K562 (cell line): ENCODE results near the gene NCOR2. TPM values are rescaled to one million over a fixed set of nuclear protein-coding genes. Genes with fewer than 3 reads are reported as not detected.

Experiments
- ATAC-seq: fragments of 200-7000 bp; cut with Tn5 transposase; 3 replicates; pipeline ENCODE4 v1.9.1; 2020; ENCODE audit warnings: moderate library complexity
- BruUV-seq: library from RNA; stranded (reverse); fragments of 400-500 nt; replicated peaks from 2 replicates; lab custom pipeline; 2021; lab: Mats Ljungman, UMichigan
- CTCF ChIA-PET: fragments of 300-600 bp; formaldehyde crosslinking; extraction: SDS; loops from one replicate; lab custom pipeline; 2021; ENCODE audit warnings: low intra/inter-chr PET ratio; lab: Yijun Ruan, JAX
- POLR2A ChIA-PET: fragments of 300-600, 350-650 bp; sonication (Branson Sonifier 250); formaldehyde crosslinking; extraction: SDS; loops from one replicate; lab custom pipeline; 2021; ENCODE audit warnings: antibody characterized with exemption, inconsistent platforms; lab: Yijun Ruan, JAX
- DNase-seq, 4 experiments: peaks; one replicate each; pipeline versions ENCODE4 v3.0.0 to v3.0.0-alpha.2; 2011 to 2018; ENCODE audit warnings: low spot score in 3 of 4, mixed read lengths in 3 of 4; ENCODE audit errors: extremely low read depth in 1 of 4
- FAIRE-seq: peaks from 2 replicates; lab custom pipeline; 2011; peaks lifted over from hg19 to GRCh38; lab: Jason Lieb, UNC
- H2AFZ ChIP-seq: 2 replicates; pipeline ENCODE4 v1.6.0; 2011; ENCODE audit warnings: low read depth, low read length, control low read depth, inconsistent platforms
- H3K27ac ChIP-seq: fragments of 200-600 bp; 3 replicates; pipeline ENCODE4 v1.8.0; 2011; ENCODE audit warnings: low read depth, mild to moderate bottlenecking, control low read depth, inconsistent platforms, low read length, moderate library complexity, mixed read lengths; ENCODE audit errors: extremely low read depth
- H3K27me3 ChIP-seq, 2 experiments: fragments of 300-600 bp in 1 of 2; 2 replicates in 1 of 2; 3 replicates in 1 of 2; pipeline versions ENCODE4 v1.6.0 to v1.8.0; 2011; ENCODE audit warnings: inconsistent platforms in 2 of 2, low read length in 2 of 2, mild to moderate bottlenecking in 1 of 2, mixed read lengths in 1 of 2, moderate library complexity in 1 of 2; ENCODE audit not compliant: control insufficient read depth in 2 of 2, insufficient read depth in 2 of 2
- H3K36me3 ChIP-seq: fragments of 300-600 bp; 3 replicates; pipeline ENCODE4 v1.8.0; 2011; ENCODE audit warnings: mild to moderate bottlenecking, low read length, inconsistent platforms; ENCODE audit not compliant: control insufficient read depth, insufficient read depth
- H3K4me1 ChIP-seq, 2 experiments: fragments of 200-600 bp in 1 of 2; replicated peaks in 1 of 2; 2 replicates in 1 of 2; 3 replicates in 1 of 2; pipeline versions ENCODE4 v1.5.1 to v1.8.0; 2011; ENCODE audit warnings: inconsistent platforms in 2 of 2, low read length in 2 of 2, mild to moderate bottlenecking in 1 of 2, mixed read lengths in 1 of 2, moderate library complexity in 1 of 2; ENCODE audit not compliant: control insufficient read depth in 2 of 2, insufficient read depth in 2 of 2
- H3K4me2 ChIP-seq: 2 replicates; pipeline ENCODE4 v1.6.1; 2011; ENCODE audit warnings: low read length, control low read depth, inconsistent platforms, mixed read lengths; ENCODE audit not compliant: insufficient read depth
- H3K4me3 ChIP-seq: fragments of 200-600 bp; sonication (generic), shearing (Covaris generic); 2 replicates; pipeline ENCODE4 v1.5.1; 2016; ENCODE audit warnings: control low read depth, inconsistent platforms
- H3K79me2 ChIP-seq: fragments of 200-600 bp; 3 replicates; pipeline ENCODE4 v1.8.0; 2011; ENCODE audit warnings: low read length, inconsistent platforms; ENCODE audit not compliant: control insufficient read depth, insufficient read depth
- H3K9ac ChIP-seq, 2 experiments: 2 replicates each; pipeline versions ENCODE4 v1.6.0 to v1.6.1; 2011; ENCODE audit warnings: low read depth in 2 of 2, low read length in 2 of 2, control low read depth in 1 of 2, inconsistent platforms in 1 of 2, mild to moderate bottlenecking in 1 of 2, mixed read lengths in 1 of 2; ENCODE audit not compliant: insufficient read depth in 1 of 2
- H3K9me1 ChIP-seq: one replicate; pipeline ENCODE4 v1.6.0; 2011; ENCODE audit warnings: inconsistent platforms, mild to moderate bottlenecking, low read length, moderate library complexity; ENCODE audit not compliant: control insufficient read depth, insufficient read depth
- H3K9me3 ChIP-seq: replicated peaks from 2 replicates; pipeline ENCODE4 v1.5.1; 2011; ENCODE audit warnings: low read depth, low read length, inconsistent platforms; ENCODE audit not compliant: control insufficient read depth, insufficient read depth
- H4K20me1 ChIP-seq: replicated peaks from 2 replicates; pipeline ENCODE4 v1.6.1; 2011; ENCODE audit warnings: low read length, inconsistent platforms, mixed read lengths; ENCODE audit not compliant: control insufficient read depth, insufficient read depth
- C11orf30 ChIP-seq: fragments of 450-650 bp; IDR thresholded peaks from 2 replicates; pipeline ENCODE4 v1.6.1; 2016; ENCODE audit warnings: low read depth, mild to moderate bottlenecking
- CREB3 ChIP-seq: fragments of 450-650 bp; conservative IDR thresholded peaks from 2 replicates; pipeline ENCODE4 v1.6.1; 2016; ENCODE audit warnings: missing genetic modification characterization, low read depth, mild to moderate bottlenecking, missing compliant biosample characterization, moderate library complexity
- CTCF ChIP-seq, 3 experiments: IDR thresholded peaks in 2 of 3; conservative IDR thresholded peaks in 1 of 3; 2 replicates each; pipeline ENCODE4 v1.5.1; 2011 to 2012; ENCODE audit warnings: low read length in 3 of 3, mild to moderate bottlenecking in 3 of 3, control low read depth in 2 of 3, improper control_type of control experiment in 1 of 3, inconsistent platforms in 1 of 3, low read depth in 1 of 3, mixed read lengths in 1 of 3, moderate library complexity in 1 of 3; ENCODE audit not compliant: insufficient read depth in 2 of 3
- THRAP3 ChIP-seq: fragments of 450-650 bp; IDR thresholded peaks from 2 replicates; pipeline ENCODE4 v1.6.1; 2016; ENCODE audit warnings: mild to moderate bottlenecking, inconsistent platforms, borderline replicate concordance
- ZNF316 ChIP-seq: fragments of 450-650 bp; IDR thresholded peaks from 2 replicates; pipeline ENCODE4 v1.6.1; 2016
- WGBS: fragments of 100-300 bp; shearing (Covaris generic); methylation state at CpG from one replicate; pipeline ENCODE4 v1.1.6; 2016; ENCODE audit warnings: low coverage, mixed read lengths; ENCODE audit not compliant: insufficient coverage; ENCODE audit errors: missing lambda C conversion rate; 5-methylcytosine and 5-hydroxymethylcytosine counted together
- in situ Hi-C: fragments of 300-500 bp; cut with MboI; formaldehyde crosslinking; loops from 4 replicates; pipeline ENCODE4 v1.15.0; 2018; ENCODE audit warnings: inconsistent platforms, mixed read lengths
- intact Hi-C: fragments of 100-400 bp; cut with micrococcal nuclease; formaldehyde crosslinking; loops from 2 replicates; pipeline ENCODE4 v1.14.2; 2022
- polyA plus RNA-seq, 8 experiments: library from polyadenylated mRNA; depleted of rRNA in 4 of 8; stranded (reverse) in 5 of 8; unstranded in 3 of 8; fragments of >200 nt; fragmentation: Nextera tagmentation in 2 of 8; fragmentation: Illumina TruSeq in 1 of 8; extraction: Ambion mirVana in 2 of 8; extraction: Trizol in 1 of 8; gene quantifications; 2 replicates each; pipeline versions ENCODE4 v1.2.1 to v1.2.3, GENCODE V29; 2011 to 2014; ENCODE audit warnings: inconsistent platforms in 1 of 8, missing spikeins in 1 of 8
- total RNA-seq, 7 experiments: library from RNA; depleted of rRNA in 6 of 7; stranded (reverse); fragments of >200 nt in 6 of 7; fragmentation: Illumina TruSeq in 2 of 7; extraction: Trizol in 2 of 7; gene quantifications; 2 replicates each; pipeline versions ENCODE4 v1.2.1 to v1.2.3, GENCODE V29; 2011 to 2021; ENCODE audit warnings: low replicate concordance in 1 of 7

NCOR2 gene
- total and polyA plus RNA-seq, 9 of the 15 experiments (the other 6 are each of a cell fraction or from before 2014, with no cell fraction given) = 0.18 to 126 (median 8.4) TPM

- no peak for TF ChIP-seq CREB3 (tag)
Measured at GRCh38 chr12:124529565-124530276, 37.7 kb downstream of the NCOR2 start (continued).

GRCh38 chr12:124527861-124528561 is 39.4 kb downstream of the NCOR2 start:
- H3K4me3 ChIP-seq = no peak overlapping the region
- in situ Hi-C loops = no loop called here
- peak; percentile 72 for ATAC-seq

More at GRCh38 chr12:124527861-124528561, 39.4 kb downstream of the NCOR2 start:
- 88% methylated on average over 18 of the region's 20 CpGs for WGBS
- Histone ChIP-seq H3K4me1 (peaks cover 0 to 40% of the 10 kb centered on the region in 2 experiments; a peak in 2 of 5 replicates), H3K9ac (peak overlapping the region in 1 of 2 experiments; percentile 77; a peak in 2 of 4 replicates), H3K36me3 (0 out of 3 replicates have a peak, but pooled peaks cover 7% of the 10 kb centered on the region)
- intact Hi-C loops = no loop called here
- BruUV-seq = no TSS peak
- TF ChIP-seq ZNF316 (peak; percentile 38; the same call in 1 of the 2 replicates), C11orf30 (peak; percentile 14; the same call in 1 of the 2 replicates), CTCF (IDR thresholded peaks at IDR 0.05 in 2 of 3, conservative IDR thresholded peaks at IDR 0.05 in 1 of 3; ENCODE audit: insufficient read depth in 2 of 3, low read depth in 1 of 3, low read length in 3 of 3) (0 out of 6 replicates have a peak, but pooled peaks of 2 of the 3 experiments have one; percentile 9 to 23), THRAP3 (no peak)
- TF ChIP-seq, all 486 proteins: peak for 3
- Histone ChIP-seq H3K9me3 (no peaks in the 10 kb centered on the region), H3K27me3 (no peaks in the 10 kb centered on the region), H4K20me1 (peaks cover 9% of the 10 kb centered on the region), H3K79me2 (peaks cover 14% of the 10 kb centered on the region; the same call in 2 of the 3 replicates), H2AFZ (no peak overlapping the region), H3K27ac (no peak overlapping the region), H3K9me1 (no peaks in the 10 kb centered on the region), H3K4me2 (no peak overlapping the region)
- POLR2A ChIA-PET = interaction anchor here (1.1 kb wide), 1 partner anchor 9 kb away, joined by 3 read pairs; no protein-coding TSS in a partner anchor
- CTCF ChIA-PET = no interaction called here
- no peak for FAIRE-seq
- DNase-seq = no peak
